NCI-H2196 treated with DMSO at 0.1 percent for 48 hours (cell line): ENCODE data around the gene SPON1.
"Not testable (repeated sequence)": the region's sequence is repeated elsewhere in the genome, so short reads cannot be mapped to it uniquely, and the experiment has no call there.

Experiments
- DNase-seq: peaks from one replicate; lab custom pipeline; 2025; ENCODE audit not compliant: unreplicated experiment; lab: John Stamatoyannopoulos, UW

Gene SPON1

GRCh38 chr11:13983081-13983751 lies 20.7 kb downstream of the SPON1 start:
- no peak for DNase-seq

- no peak for DNase-seq
These were observed 22.3 kb downstream of the SPON1 start for GRCh38 chr11:13984616-13985450.

GRCh38 chr11:13986695-13987094 lies 24.2 kb downstream of the SPON1 start:
- DNase-seq, result not testable (repeated sequence)

- not testable (repeated sequence) for DNase-seq
These were observed 29.8 kb downstream of the SPON1 start for GRCh38 chr11:13992158-13992856.

GRCh38 chr11:13993096-13993765 lies 30.7 kb downstream of the SPON1 start:
- DNase-seq, result no peak

GRCh38 chr11:13997881-13998280 lies 35.4 kb downstream of the SPON1 start:
- no peak for DNase-seq

- DNase-seq, result no peak
These were observed 37.2 kb downstream of the SPON1 start for GRCh38 chr11:13999704-14000103.

GRCh38 chr11:14001597-14001996 lies 39.1 kb downstream of the SPON1 start:
- DNase-seq, result no peak

GRCh38 chr11:14007566-14007965 lies 45.0 kb downstream of the SPON1 start:
- DNase-seq, result no peak

GRCh38 chr11:14010665-14011064 lies 48.1 kb downstream of the SPON1 start:
- no peak for DNase-seq

GRCh38 chr11:14012846-14013245 lies 50.3 kb downstream of the SPON1 start:
- no peak for DNase-seq

- no peak for DNase-seq
These were observed 53.2 kb downstream of the SPON1 start for GRCh38 chr11:14015711-14016110.

- no peak for DNase-seq
These were observed 55.9 kb downstream of the SPON1 start for GRCh38 chr11:14018441-14018840.

GRCh38 chr11:14021738-14022137 lies 59.2 kb downstream of the SPON1 start:
- no peak for DNase-seq

- DNase-seq, result no peak
These were observed 59.7 kb downstream of the SPON1 start for GRCh38 chr11:14022251-14022650.

- DNase-seq, result no peak
These were observed 60.3 kb downstream of the SPON1 start for GRCh38 chr11:14022821-14023220.

- DNase-seq, result no peak
These were observed 64.4 kb downstream of the SPON1 start for GRCh38 chr11:14026961-14027360.

- no peak for DNase-seq
These were observed 65.0 kb downstream of the SPON1 start for GRCh38 chr11:14027525-14027924.

- DNase-seq, result peak; percentile 16
These were observed 66.9 kb downstream of the SPON1 start for GRCh38 chr11:14029440-14029839.

GRCh38 chr11:14029971-14030920 lies 67.7 kb downstream of the SPON1 start:
- peak; percentile 64 for DNase-seq
